HepG2 (cell line): ENCODE results near the gene TWNK. TPM values are rescaled to one million over a fixed set of nuclear protein-coding genes. Genes with fewer than 3 reads are reported as not detected.

Experiments used
- CHCHD3 ChIP-seq: sonication (generic); formaldehyde crosslinking; IDR thresholded peaks from 2 replicates; pipeline ENCODE4 v1.8.0; 2022; ENCODE audit warnings: mild to moderate bottlenecking, missing genetic modification reagents, moderate library complexity
- GABPA ChIP-seq, 2 experiments: IDR thresholded peaks; 2 replicates each; pipeline ENCODE4 v1.6.1; 2011 to 2016; ENCODE audit warnings: low read depth in 2 of 2, low read length in 1 of 2, missing biosample characterization in 1 of 2, missing genetic modification characterization in 1 of 2
- HDAC6 ChIP-seq: fragments of 200-600 bp; sonication (generic); IDR thresholded peaks from 2 replicates; pipeline ENCODE4 v1.7.0; 2017; ENCODE audit warnings: mild to moderate bottlenecking, antibody characterized with exemption, low read length, low read depth
- KLF13 ChIP-seq: sonication (generic); formaldehyde crosslinking; IDR thresholded peaks from 2 replicates; pipeline ENCODE4 v1.4.0; 2020; ENCODE audit warnings: mild to moderate bottlenecking, missing genetic modification reagents
- NAIF1 ChIP-seq: sonication (generic); formaldehyde crosslinking; IDR thresholded peaks from 2 replicates; pipeline ENCODE4 v1.5.0; 2020; ENCODE audit warnings: mild to moderate bottlenecking, missing genetic modification reagents, borderline replicate concordance
- PCBP1 ChIP-seq: fragments of 200-400 bp; formaldehyde crosslinking; IDR thresholded peaks from 2 replicates; pipeline ENCODE4 v1.6.1; 2017; ENCODE audit warnings: mild to moderate bottlenecking, low read depth, low read length, borderline replicate concordance
- REL ChIP-seq: sonication (generic); formaldehyde crosslinking; conservative IDR thresholded peaks from 2 replicates; pipeline ENCODE4 v1.8.0; 2022; ENCODE audit warnings: mild to moderate bottlenecking, missing genetic modification reagents, moderate library complexity
- ZNF281 ChIP-seq: sonication (generic); formaldehyde crosslinking; IDR thresholded peaks from 2 replicates; pipeline ENCODE4 v1.4.0; 2020; ENCODE audit warnings: missing genetic modification reagents, borderline replicate concordance
- ZNF282 ChIP-seq: fragments of 450-650 bp; IDR thresholded peaks from 2 replicates; pipeline ENCODE4 v1.6.1; 2018; ENCODE audit not compliant: partially characterized antibody
- ZNF510 ChIP-seq: sonication (generic); formaldehyde crosslinking; IDR thresholded peaks from 2 replicates; pipeline ENCODE4 v1.4.0; 2020; ENCODE audit warnings: low read depth, mild to moderate bottlenecking, missing genetic modification reagents
- ZNF614 ChIP-seq: IDR thresholded peaks from 2 replicates; pipeline ENCODE4 v1.6.1; 2018; ENCODE audit warnings: missing biosample characterization, missing genetic modification reagents, inconsistent platforms, borderline replicate concordance
- ZZZ3 ChIP-seq: sonication (generic); formaldehyde crosslinking; IDR thresholded peaks from 2 replicates; pipeline ENCODE4 v1.4.0; 2020; ENCODE audit warnings: missing genetic modification reagents, mild to moderate bottlenecking, borderline replicate concordance
- polyA plus RNA-seq, 8 experiments: library from polyadenylated mRNA; depleted of rRNA in 3 of 8; stranded (reverse) in 7 of 8; unstranded in 1 of 8; fragments of >200 nt; fragmentation: Illumina TruSeq in 4 of 8; extraction: Trizol in 4 of 8; gene quantifications; 2 replicates each; pipeline versions ENCODE4 v1.2.1 to v1.2.3, GENCODE V29; 2011 to 2016; ENCODE audit warnings: low read depth in 4 of 8, missing spikeins in 1 of 8, mixed read lengths in 1 of 8; ENCODE audit not compliant: insufficient read depth in 1 of 8
- total RNA-seq, 5 experiments: library from RNA; depleted of rRNA; stranded (reverse); fragments of >200 nt; fragmentation: Illumina TruSeq; extraction: Trizol; gene quantifications; 2 replicates each; pipeline ENCODE4 v1.2.3, GENCODE V29; 2016; ENCODE audit warnings: low read depth in 1 of 5
- TF ChIP-seq, protein P1 (sequence below): sonication (generic); formaldehyde crosslinking; IDR thresholded peaks from 2 replicates; pipeline ENCODE4 v1.5.0; 2020; ENCODE audit warnings: missing genetic modification reagents, mild to moderate bottlenecking, borderline replicate concordance
- TF ChIP-seq, protein P2 (sequence below): sonication (generic); formaldehyde crosslinking; IDR thresholded peaks from 2 replicates; pipeline ENCODE4 v1.4.0; 2020; ENCODE audit warnings: missing genetic modification reagents
- TF ChIP-seq, protein P3 (sequence below): IDR thresholded peaks from 2 replicates; pipeline ENCODE4 v1.6.1; 2016; ENCODE audit warnings: missing biosample characterization, missing genetic modification reagents, low read depth
- TF ChIP-seq, protein P4 (sequence below): sonication (generic); formaldehyde crosslinking; IDR thresholded peaks from 2 replicates; pipeline ENCODE4 v1.5.0; 2020; ENCODE audit warnings: mild to moderate bottlenecking, missing genetic modification reagents
- TF ChIP-seq, protein P5 (sequence below): sonication (generic); formaldehyde crosslinking; IDR thresholded peaks from 2 replicates; pipeline ENCODE4 v1.8.0; 2022; ENCODE audit warnings: mild to moderate bottlenecking, missing genetic modification reagents, moderate library complexity

Gene TWNK
- total and polyA plus RNA-seq, 2 of the 13 experiments (the other 11 are each of a cell fraction or from before 2014, with no cell fraction given) = 10.7 to 16.5 TPM

- TF ChIP-seq ZNF614 (CRISPR knock-in tag) (peak; percentile 34; the same call in 1 of the 2 replicates), GABPA (IDR thresholded peaks at IDR 0.05; ENCODE audit: low read depth, low read length) (no peak), GABPA (CRISPR knock-in tag; IDR thresholded peaks at IDR 0.05; ENCODE audit: low read depth) (no peak), ZNF282 (no peak), NAIF1 (CRISPR knock-in tag) (no peak), PCBP1 (0 out of 2 replicates have a peak, but pooled peaks have one; percentile 48), REL (CRISPR knock-in tag) (peak; percentile 78; the same call in 1 of the 2 replicates), HDAC6 (no peak), CHCHD3 (CRISPR knock-in tag) (no peak), KLF13 (CRISPR knock-in tag) (no peak), ZNF510 (CRISPR knock-in tag) (no peak), ZZZ3 (CRISPR knock-in tag) (no peak), ZNF281 (CRISPR knock-in tag) (peak; percentile 79; the same call in 1 of the 2 replicates)
- TF ChIP-seq, protein P1, sequence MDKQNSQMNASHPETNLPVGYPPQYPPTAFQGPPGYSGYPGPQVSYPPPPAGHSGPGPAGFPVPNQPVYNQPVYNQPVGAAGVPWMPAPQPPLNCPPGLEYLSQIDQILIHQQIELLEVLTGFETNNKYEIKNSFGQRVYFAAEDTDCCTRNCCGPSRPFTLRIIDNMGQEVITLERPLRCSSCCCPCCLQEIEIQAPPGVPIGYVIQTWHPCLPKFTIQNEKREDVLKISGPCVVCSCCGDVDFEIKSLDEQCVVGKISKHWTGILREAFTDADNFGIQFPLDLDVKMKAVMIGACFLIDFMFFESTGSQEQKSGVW (CRISPR knock-in tag) = no peak
- TF ChIP-seq, protein P2, sequence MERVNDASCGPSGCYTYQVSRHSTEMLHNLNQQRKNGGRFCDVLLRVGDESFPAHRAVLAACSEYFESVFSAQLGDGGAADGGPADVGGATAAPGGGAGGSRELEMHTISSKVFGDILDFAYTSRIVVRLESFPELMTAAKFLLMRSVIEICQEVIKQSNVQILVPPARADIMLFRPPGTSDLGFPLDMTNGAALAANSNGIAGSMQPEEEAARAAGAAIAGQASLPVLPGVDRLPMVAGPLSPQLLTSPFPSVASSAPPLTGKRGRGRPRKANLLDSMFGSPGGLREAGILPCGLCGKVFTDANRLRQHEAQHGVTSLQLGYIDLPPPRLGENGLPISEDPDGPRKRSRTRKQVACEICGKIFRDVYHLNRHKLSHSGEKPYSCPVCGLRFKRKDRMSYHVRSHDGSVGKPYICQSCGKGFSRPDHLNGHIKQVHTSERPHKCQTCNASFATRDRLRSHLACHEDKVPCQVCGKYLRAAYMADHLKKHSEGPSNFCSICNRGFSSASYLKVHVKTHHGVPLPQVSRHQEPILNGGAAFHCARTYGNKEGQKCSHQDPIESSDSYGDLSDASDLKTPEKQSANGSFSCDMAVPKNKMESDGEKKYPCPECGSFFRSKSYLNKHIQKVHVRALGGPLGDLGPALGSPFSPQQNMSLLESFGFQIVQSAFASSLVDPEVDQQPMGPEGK (CRISPR knock-in tag) = peak; percentile 91
- TF ChIP-seq, protein P3, sequence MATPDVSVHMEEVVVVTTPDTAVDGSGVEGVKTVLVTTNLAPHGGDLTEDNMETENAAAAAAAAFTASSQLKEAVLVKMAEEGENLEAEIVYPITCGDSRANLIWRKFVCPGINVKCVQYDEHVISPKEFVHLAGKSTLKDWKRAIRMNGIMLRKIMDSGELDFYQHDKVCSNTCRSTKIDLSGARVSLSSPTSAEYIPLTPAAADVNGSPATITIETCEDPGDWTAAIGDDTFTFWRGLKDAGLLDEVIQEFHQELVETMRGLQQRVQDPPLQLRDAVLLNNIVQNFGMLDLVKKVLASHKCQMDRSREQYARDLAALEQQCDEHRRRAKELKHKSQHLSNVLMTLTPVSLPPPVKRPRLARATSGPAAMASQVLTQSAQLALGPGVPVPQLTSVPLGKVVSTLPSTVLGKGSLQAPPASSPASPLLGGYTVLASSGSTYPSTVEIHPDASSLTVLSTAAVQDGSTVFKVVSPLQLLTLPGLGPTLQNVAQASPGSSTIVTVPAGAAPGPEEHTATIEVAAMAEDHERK (CRISPR knock-in tag) = no peak
- TF ChIP-seq, protein P4, sequence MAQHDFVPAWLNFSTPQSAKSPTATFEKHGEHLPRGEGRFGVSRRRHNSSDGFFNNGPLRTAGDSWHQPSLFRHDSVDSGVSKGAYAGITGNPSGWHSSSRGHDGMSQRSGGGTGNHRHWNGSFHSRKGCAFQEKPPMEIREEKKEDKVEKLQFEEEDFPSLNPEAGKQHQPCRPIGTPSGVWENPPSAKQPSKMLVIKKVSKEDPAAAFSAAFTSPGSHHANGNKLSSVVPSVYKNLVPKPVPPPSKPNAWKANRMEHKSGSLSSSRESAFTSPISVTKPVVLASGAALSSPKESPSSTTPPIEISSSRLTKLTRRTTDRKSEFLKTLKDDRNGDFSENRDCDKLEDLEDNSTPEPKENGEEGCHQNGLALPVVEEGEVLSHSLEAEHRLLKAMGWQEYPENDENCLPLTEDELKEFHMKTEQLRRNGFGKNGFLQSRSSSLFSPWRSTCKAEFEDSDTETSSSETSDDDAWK (CRISPR knock-in tag) = no peak
- TF ChIP-seq, protein P5, sequence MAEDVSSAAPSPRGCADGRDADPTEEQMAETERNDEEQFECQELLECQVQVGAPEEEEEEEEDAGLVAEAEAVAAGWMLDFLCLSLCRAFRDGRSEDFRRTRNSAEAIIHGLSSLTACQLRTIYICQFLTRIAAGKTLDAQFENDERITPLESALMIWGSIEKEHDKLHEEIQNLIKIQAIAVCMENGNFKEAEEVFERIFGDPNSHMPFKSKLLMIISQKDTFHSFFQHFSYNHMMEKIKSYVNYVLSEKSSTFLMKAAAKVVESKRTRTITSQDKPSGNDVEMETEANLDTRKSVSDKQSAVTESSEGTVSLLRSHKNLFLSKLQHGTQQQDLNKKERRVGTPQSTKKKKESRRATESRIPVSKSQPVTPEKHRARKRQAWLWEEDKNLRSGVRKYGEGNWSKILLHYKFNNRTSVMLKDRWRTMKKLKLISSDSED (CRISPR knock-in tag) = no peak
Observed at GRCh38 chr10:100969187-100970075, 17.9 kb upstream of the TWNK start, which contains the start of gene SEMA4G (continued).
